K562 treated with DMSO at 1 percent for 4 hours (cell line): Measurements from ENCODE around the gene CNEP1R1. TPM values are rescaled to one million over a fixed set of nuclear protein-coding genes. Genes with fewer than 3 reads are reported as not detected.

Experiments used
- total RNA-seq: library from RNA; unstranded; fragments of 300-600 nt; gene quantifications from 2 replicates; pipeline ENCODE4 v1.2.3, GENCODE V29; 2022; ENCODE audit not compliant: insufficient read depth

The CNEP1R1 gene, protein sequence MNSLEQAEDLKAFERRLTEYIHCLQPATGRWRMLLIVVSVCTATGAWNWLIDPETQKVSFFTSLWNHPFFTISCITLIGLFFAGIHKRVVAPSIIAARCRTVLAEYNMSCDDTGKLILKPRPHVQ
- 4.8 and 11.8 TPM in 2 replicates for total RNA-seq

DNA sequence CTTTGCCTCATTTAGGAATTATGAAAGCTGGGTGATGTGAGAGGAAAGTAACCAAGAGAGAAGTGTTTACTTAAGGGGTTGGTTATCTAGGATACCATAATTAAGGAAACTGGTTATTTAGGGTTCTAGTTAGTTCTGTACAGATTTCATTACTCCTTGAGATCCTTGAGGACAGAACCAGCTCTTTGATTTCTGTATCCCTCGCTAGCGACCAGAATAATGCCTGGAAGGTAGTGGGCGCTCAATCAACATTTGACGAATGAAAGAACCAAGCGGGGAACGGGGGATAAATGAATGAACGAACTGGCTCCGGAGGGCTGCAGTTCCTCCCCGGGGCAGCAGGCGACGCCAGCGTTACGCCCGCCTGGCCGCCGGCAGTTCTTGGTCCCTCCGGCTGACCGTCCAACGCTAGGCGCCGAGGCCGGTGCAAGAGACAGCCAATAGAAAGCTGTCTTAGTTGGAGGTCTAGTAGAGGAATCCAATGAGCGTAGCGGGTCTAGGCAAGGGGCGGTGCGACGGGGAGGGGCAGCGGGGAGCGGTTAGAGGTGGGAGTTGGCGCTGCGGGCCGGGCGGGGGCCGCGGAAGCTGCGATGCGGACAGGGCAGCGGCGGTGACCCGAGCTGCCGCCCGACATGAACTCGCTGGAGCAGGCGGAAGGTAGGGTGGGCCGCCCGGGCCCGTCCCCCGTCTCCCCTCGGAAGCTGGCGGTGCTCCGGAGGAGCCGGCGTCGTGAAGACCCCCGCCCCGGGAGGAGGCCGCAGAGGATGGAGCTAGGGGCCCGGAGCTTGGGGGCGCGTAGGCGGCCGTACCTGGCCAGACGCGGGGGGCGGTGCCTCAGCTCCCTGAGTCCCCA, at the start of gene CNEP1R1:
Gene CNEP1R1 (plus strand): TSS at position 542 of the 853 bp plus-strand sequence. CDS start 91 bp downstream, at position 633.

GRCh38 chr16:50065624-50066481, 40.8 kb downstream of the CNEP1R1 start, which contains the start of gene HEATR3:
TSS of gene HEATR3 (plus strand) at chr16:50065970. CDS start at chr16:50066132, 162 bp downstream.

Other genes with a start within 250 kb of the CNEP1R1 start
- gene ZNF423, start 169.1 kb upstream of the CNEP1R1 start, total RNA-seq: not detected in 2 replicates
- 5.8 and 10.7 TPM in 2 replicates for gene HEATR3, start 40.7 kb downstream of the CNEP1R1 start, total RNA-seq
- gene TENT4B, start 128.1 kb downstream of the CNEP1R1 start, total RNA-seq: 7.9 and 8.0 TPM in 2 replicates
- 49.3 and 50.8 TPM in 2 replicates for gene ADCY7, start 241.3 kb downstream of the CNEP1R1 start, total RNA-seq